Measurements from ENCODE around the gene SIN3A. TPM values are rescaled to one million over a fixed set of nuclear protein-coding genes. Genes with fewer than 3 reads are reported as not detected.
"Not testable (repeated sequence)": the region's sequence is repeated elsewhere in the genome, so short reads cannot be mapped to it uniquely, and the experiment has no call there.

SIN3A gene
- total RNA-seq, 1 donor from 2014 or later = 54.0 TPM

DNA sequence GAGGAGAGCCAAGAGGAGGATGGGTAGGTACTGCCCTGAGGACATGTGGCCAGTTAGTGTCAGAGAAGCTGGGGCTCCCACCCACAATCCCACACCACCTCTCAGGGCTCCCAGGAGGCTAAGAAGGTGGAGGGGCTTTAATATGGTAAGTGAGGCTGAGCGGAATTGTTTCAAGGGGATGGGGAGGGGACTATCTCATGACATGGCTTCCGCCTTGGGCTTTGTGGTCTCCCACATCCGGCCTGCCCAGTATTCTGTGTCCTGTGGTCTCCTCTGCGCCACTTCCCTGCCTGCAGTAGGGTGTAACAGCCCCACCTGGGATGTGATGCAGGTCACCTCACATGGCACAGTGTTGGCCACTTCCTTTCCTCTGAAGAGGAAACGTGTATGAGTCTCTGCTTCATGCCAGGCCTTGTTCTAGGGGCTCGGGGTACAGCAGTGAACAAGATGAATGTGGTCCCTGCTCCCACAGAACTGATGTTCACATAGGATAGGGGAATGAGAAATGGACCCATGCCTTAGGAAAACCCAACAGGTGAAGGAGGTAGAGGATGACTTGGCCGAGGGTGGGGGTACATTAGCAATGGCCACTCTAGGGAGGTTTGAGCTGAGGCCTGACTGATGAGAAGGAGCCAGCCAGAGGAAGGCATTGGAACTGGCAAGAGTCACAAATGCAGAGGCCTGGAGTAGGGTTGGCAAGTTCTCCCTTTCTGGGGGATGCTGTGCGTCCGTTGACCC lies 101.5 kb downstream of the SIN3A start:
- peaks cover 2% of the 10 kb centered on the region for H3K9me3 ChIP-seq (ENCODE audit: insufficient read depth, low read depth, low read length)
- no peak overlapping the region for H2AFZ ChIP-seq (ENCODE audit: low read depth, low read length)
- H3K4me3 ChIP-seq (ENCODE audit: insufficient read depth, low read depth, low read length) = no peak overlapping the region
- no peak for TF ChIP-seq EZH2 (IDR thresholded peaks at IDR 0.05; ENCODE audit: insufficient read depth, low read length)
- TF ChIP-seq, protein P1, sequence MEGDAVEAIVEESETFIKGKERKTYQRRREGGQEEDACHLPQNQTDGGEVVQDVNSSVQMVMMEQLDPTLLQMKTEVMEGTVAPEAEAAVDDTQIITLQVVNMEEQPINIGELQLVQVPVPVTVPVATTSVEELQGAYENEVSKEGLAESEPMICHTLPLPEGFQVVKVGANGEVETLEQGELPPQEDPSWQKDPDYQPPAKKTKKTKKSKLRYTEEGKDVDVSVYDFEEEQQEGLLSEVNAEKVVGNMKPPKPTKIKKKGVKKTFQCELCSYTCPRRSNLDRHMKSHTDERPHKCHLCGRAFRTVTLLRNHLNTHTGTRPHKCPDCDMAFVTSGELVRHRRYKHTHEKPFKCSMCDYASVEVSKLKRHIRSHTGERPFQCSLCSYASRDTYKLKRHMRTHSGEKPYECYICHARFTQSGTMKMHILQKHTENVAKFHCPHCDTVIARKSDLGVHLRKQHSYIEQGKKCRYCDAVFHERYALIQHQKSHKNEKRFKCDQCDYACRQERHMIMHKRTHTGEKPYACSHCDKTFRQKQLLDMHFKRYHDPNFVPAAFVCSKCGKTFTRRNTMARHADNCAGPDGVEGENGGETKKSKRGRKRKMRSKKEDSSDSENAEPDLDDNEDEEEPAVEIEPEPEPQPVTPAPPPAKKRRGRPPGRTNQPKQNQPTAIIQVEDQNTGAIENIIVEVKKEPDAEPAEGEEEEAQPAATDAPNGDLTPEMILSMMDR (IDR thresholded peaks at IDR 0.05; ENCODE audit: insufficient read depth, low read depth, low read length) = no peak
- no peaks in the 10 kb centered on the region for H4K20me1 ChIP-seq (ENCODE audit: insufficient read depth, low read length)
- H3K27me3 ChIP-seq (ENCODE audit: insufficient read depth, low read length) = peaks cover 17% of the 10 kb centered on the region
- Mint-ChIP-seq H3K4me3 (ENCODE audit: unreplicated experiment) (peak overlapping the region; percentile 45), H3K36me3 (ENCODE audit: low read depth, unreplicated experiment) (peaks cover 8% of the 10 kb centered on the region), H3K27ac (ENCODE audit: unreplicated experiment) (no peak overlapping the region), H3K4me1 (ENCODE audit: low read depth, unreplicated experiment) (no peaks in the 10 kb centered on the region), H3K9me3 (ENCODE audit: unreplicated experiment) (no peaks in the 10 kb centered on the region), H3K27me3 (ENCODE audit: low read depth, unreplicated experiment) (no peaks in the 10 kb centered on the region)
- no peak overlapping the region for H3K9ac ChIP-seq (ENCODE audit: low read length)
- H3K36me3 ChIP-seq (ENCODE audit: insufficient read depth, low read length) = no peaks in the 10 kb centered on the region
- FAIRE-seq (no peak), DNase-seq (ENCODE audit: low read depth) (no peak)
- peaks cover 19% of the 10 kb centered on the region for H3K4me1 ChIP-seq (ENCODE audit: insufficient read depth, low read length)
- H3K27ac ChIP-seq (ENCODE audit: low read depth, low read length) = no peak overlapping the region
- H3K4me2 ChIP-seq (ENCODE audit: low read length) = no peak overlapping the region
- H3K79me2 ChIP-seq (ENCODE audit: insufficient read depth, low read length) = no peaks in the 10 kb centered on the region

DNA sequence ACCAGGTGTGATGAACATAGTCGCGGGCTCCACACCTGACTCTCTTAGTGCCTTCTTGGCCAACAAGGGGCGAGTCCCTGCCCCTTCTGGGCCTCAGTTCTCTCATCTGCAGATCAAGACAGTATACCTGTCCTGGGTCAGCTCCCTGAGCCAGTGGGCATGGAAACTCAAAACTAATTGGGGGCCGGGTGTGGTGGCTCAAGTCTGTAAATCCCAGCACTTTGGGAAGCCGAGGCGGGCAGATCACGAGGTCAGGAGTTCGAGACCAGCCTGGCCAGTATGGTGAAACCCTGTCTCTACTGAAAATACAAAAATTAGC lies 102.2 kb downstream of the SIN3A start:
- not testable (repeated sequence) for H3K9me3 Mint-ChIP-seq (ENCODE audit: unreplicated experiment); H3K79me2 ChIP-seq (ENCODE audit: insufficient read depth, low read length); H3K9ac ChIP-seq (ENCODE audit: low read length); H3K27me3 Mint-ChIP-seq (ENCODE audit: low read depth, unreplicated experiment); H3K9me3 ChIP-seq (ENCODE audit: insufficient read depth, low read depth, low read length); H3K4me3 Mint-ChIP-seq (ENCODE audit: unreplicated experiment); H3K4me3 ChIP-seq (ENCODE audit: insufficient read depth, low read depth, low read length); DNase-seq (ENCODE audit: low read depth); H3K36me3 ChIP-seq (ENCODE audit: insufficient read depth, low read length); FAIRE-seq; H4K20me1 ChIP-seq (ENCODE audit: insufficient read depth, low read length); H3K36me3 Mint-ChIP-seq (ENCODE audit: low read depth, unreplicated experiment); H2AFZ ChIP-seq (ENCODE audit: low read depth, low read length); H3K4me2 ChIP-seq (ENCODE audit: low read length); H3K27ac Mint-ChIP-seq (ENCODE audit: unreplicated experiment); H3K4me1 Mint-ChIP-seq (ENCODE audit: low read depth, unreplicated experiment); H3K27ac ChIP-seq (ENCODE audit: low read depth, low read length)
- Histone ChIP-seq H3K4me1 (ENCODE audit: insufficient read depth, low read length) (peaks cover 19% of the 10 kb centered on the region), H3K27me3 (ENCODE audit: insufficient read depth, low read length) (peaks cover 17% of the 10 kb centered on the region)

DNA sequence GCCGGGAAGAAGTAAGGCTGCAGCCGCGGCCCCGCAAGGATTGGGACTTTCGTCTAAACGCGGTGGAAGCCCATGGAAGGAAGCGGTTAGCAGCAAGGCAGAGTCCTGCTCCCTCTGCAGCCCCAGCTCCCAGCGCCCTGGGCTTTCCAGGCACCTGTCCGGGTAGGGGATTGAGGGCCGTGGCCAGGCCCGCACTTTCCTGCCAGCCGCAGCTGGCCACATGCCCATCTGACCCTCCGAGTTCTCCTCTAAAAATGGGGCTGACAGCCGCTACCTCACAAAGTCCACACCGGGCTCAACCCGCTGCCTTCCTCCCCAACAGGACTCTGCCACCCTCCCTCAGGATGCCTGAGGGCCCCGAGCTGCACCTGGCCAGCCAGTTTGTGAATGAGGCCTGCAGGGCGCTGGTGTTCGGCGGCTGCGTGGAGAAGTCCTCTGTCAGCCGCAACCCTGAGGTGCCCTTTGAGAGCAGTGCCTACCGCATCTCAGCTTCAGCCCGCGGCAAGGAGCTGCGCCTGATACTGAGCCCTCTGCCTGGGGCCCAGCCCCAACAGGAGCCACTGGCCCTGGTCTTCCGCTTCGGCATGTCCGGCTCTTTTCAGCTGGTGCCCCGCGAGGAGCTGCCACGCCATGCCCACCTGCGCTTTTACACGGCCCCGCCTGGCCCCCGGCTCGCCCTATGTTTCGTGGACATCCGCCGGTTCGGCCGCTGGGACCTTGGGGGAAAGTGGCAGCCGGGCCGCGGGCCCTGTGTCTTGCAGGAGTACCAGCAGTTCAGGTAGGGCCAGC lies 102.7 kb downstream of the SIN3A start:
- Mint-ChIP-seq H3K4me3 (ENCODE audit: unreplicated experiment) (peak overlapping the region; percentile 77), H3K27ac (ENCODE audit: unreplicated experiment) (no peak overlapping the region), H3K27me3 (ENCODE audit: low read depth, unreplicated experiment) (no peaks in the 10 kb centered on the region), H3K4me1 (ENCODE audit: low read depth, unreplicated experiment) (no peaks in the 10 kb centered on the region), H3K36me3 (ENCODE audit: low read depth, unreplicated experiment) (peaks cover 8% of the 10 kb centered on the region), H3K9me3 (ENCODE audit: unreplicated experiment) (no peaks in the 10 kb centered on the region)
- DNase-seq (ENCODE audit: low read depth) (no peak), FAIRE-seq (no peak)
- Histone ChIP-seq H3K9me3 (ENCODE audit: insufficient read depth, low read depth, low read length) (peaks cover 2% of the 10 kb centered on the region), H3K27ac (ENCODE audit: low read depth, low read length) (no peak overlapping the region), H4K20me1 (ENCODE audit: insufficient read depth, low read length) (no peaks in the 10 kb centered on the region), H3K4me1 (ENCODE audit: insufficient read depth, low read length) (peaks cover 19% of the 10 kb centered on the region), H3K4me2 (ENCODE audit: low read length) (peak overlapping the region; percentile 96), H3K4me3 (ENCODE audit: insufficient read depth, low read depth, low read length) (peak overlapping the region; percentile 65), H3K36me3 (ENCODE audit: insufficient read depth, low read length) (no peaks in the 10 kb centered on the region), H3K79me2 (ENCODE audit: insufficient read depth, low read length) (no peaks in the 10 kb centered on the region), H3K9ac (ENCODE audit: low read length) (peak overlapping the region; percentile 68), H3K27me3 (ENCODE audit: insufficient read depth, low read length) (peaks cover 17% of the 10 kb centered on the region), H2AFZ (ENCODE audit: low read depth, low read length) (no peak overlapping the region)
- peak; percentile 84 for TF ChIP-seq EZH2 (IDR thresholded peaks at IDR 0.05; ENCODE audit: insufficient read depth, low read length)
- TF ChIP-seq, protein P1 (IDR thresholded peaks at IDR 0.05; ENCODE audit: insufficient read depth, low read depth, low read length) = no peak
